ENCODE results near the gene SNAP47. TPM values are rescaled to one million over a fixed set of nuclear protein-coding genes. Genes with fewer than 3 reads are reported as not detected.
A peak's percentile ranks its signal among the peaks of the same experiment; 100 is the strongest.

SNAP47 gene
- total and polyA plus RNA-seq, 9 of the 15 experiments (the other 6 are each of a cell fraction or from before 2014, with no cell fraction given), result 2.5 to 41.3 (median 32.6) TPM

- TF ChIP-seq TFAP4 (CRISPR knock-in tag; IDR thresholded peaks at IDR 0.05; ENCODE audit: borderline replicate concordance) (peak; percentile 30; the same call in 1 of the 2 replicates), CBX8 (IDR thresholded peaks at IDR 0.05; ENCODE audit: borderline replicate concordance, extremely low read depth, low read depth, low read length, poor library complexity, severe bottlenecking) (no peak), E2F1 (CRISPR knock-in tag; IDR thresholded peaks at IDR 0.05) (no peak), PHTF2 (CRISPR knock-in tag; IDR thresholded peaks at IDR 0.05) (no peak), MTA3 (IDR thresholded peaks at IDR 0.05; ENCODE audit: borderline replicate concordance) (no peak), C11orf30 (IDR thresholded peaks at IDR 0.05; ENCODE audit: low read depth) (no peak), ZBTB9 (CRISPR knock-in tag; IDR thresholded peaks at IDR 0.05) (no peak), SRF (CRISPR knock-in tag; IDR thresholded peaks at IDR 0.05) (no peak), ZSCAN32 (CRISPR knock-in tag; IDR thresholded peaks at IDR 0.05) (no peak), KLF10 (CRISPR knock-in tag; IDR thresholded peaks at IDR 0.05) (no peak), SMAD2 (IDR thresholded peaks at IDR 0.05; ENCODE audit: low read depth, low read length) (no peak), POLR2B (IDR thresholded peaks at IDR 0.05; ENCODE audit: low read depth, partially characterized antibody) (no peak), ZNF764 (CRISPR knock-in tag; IDR thresholded peaks at IDR 0.05; ENCODE audit: low read depth) (no peak), ZBTB34 (CRISPR knock-in tag; IDR thresholded peaks at IDR 0.05) (no peak), ZNF76 (CRISPR knock-in tag; IDR thresholded peaks at IDR 0.05; ENCODE audit: borderline replicate concordance) (no peak), POLR2A (conservative IDR thresholded peaks at IDR 0.05) (peak; percentile 47), ZKSCAN8 (CRISPR knock-in tag; IDR thresholded peaks at IDR 0.05) (no peak), SIRT6 (IDR thresholded peaks at IDR 0.05; ENCODE audit: low read depth, low read length) (peak; percentile 27), CBX1 (IDR thresholded peaks at IDR 0.05; ENCODE audit: low read depth) (no peak), ZNF561 (CRISPR knock-in tag; conservative IDR thresholded peaks at IDR 0.05) (no peak), ZNF197 (CRISPR knock-in tag; IDR thresholded peaks at IDR 0.05; ENCODE audit: low read depth) (no peak), MAFF (IDR thresholded peaks at IDR 0.05; ENCODE audit: low read length) (no peak), SUPT5H (IDR thresholded peaks at IDR 0.05) (peak; percentile 55), ZBTB17 (CRISPR knock-in tag; IDR thresholded peaks at IDR 0.05) (no peak)
These were observed 4.5 kb upstream of the SNAP47 start (continued) for GRCh38 chr1:227730630-227731151.
